Left cardiac atrium (tissue), 4 donors: ENCODE results near the gene DNAH1. TPM values are rescaled to one million over a fixed set of nuclear protein-coding genes. Genes with fewer than 3 reads are reported as not detected.

Source experiments
- ATAC-seq, 2 donors: fragments of 200-7000 bp; cut with Tn5 transposase; one replicate each; pipeline ENCODE4 v1.9.1; 2020; ENCODE audit warnings: mild to moderate bottlenecking in 2 of 2, moderate library complexity in 2 of 2
- DNase-seq: peaks from one replicate; pipeline ENCODE4 v3.0.0-alpha.2; 2020
- intact Hi-C, 2 donors: fragments of 100-400 bp; cut with DNase I; formaldehyde crosslinking; loops; one replicate each; pipeline versions ENCODE4 v1.14.1 to v1.15.1; 2022 to 2023
- total RNA-seq, 2 donors: library from RNA; stranded (reverse); fragmentation: NEBNext Ultra II Directional; extraction: Animal tissue kit (Norgen Biotek cat#: 25700); gene quantifications; one replicate each; pipeline ENCODE4 v1.2.1, GENCODE V29; 2021
- donor health status: DM: no; HTN: yes; CAD: no.
- donor health status: DM: no; HTN: yes; CAD: no; lungs with severe emphysema.
- donor health status: DM: yes; HTN: yes; CAD: no.
- donor health status: Dilated cardiomyopathy.

Gene DNAH1
- total RNA-seq, 2 donors from 2014 or later: 3.3 to 4.4 TPM

DNA sequence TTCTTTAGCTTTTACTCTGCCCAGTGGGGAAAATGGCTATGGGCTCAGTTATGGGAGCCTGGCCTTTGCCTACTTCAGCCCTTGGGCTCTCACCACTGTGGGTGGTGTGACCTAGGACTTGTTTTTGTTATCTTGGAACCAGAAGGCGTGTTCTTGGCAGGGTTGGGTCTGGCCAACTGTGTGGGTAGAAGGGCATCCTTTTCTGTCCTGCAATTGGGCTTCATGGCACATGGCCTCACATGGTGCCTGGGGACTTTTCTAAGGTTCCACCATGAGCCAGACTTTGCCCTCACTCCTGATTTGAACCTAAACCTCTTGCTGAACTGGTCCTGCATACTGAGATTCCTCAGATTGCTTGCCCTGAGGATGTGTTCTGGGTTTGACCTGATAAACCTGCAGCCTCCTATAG is 26.8 kb upstream of the DNAH1 start:
- ATAC-seq (peak in 1 of 2 donors; percentile 10), DNase-seq (no peak)
- intact Hi-C loops: no loop called here

DNA sequence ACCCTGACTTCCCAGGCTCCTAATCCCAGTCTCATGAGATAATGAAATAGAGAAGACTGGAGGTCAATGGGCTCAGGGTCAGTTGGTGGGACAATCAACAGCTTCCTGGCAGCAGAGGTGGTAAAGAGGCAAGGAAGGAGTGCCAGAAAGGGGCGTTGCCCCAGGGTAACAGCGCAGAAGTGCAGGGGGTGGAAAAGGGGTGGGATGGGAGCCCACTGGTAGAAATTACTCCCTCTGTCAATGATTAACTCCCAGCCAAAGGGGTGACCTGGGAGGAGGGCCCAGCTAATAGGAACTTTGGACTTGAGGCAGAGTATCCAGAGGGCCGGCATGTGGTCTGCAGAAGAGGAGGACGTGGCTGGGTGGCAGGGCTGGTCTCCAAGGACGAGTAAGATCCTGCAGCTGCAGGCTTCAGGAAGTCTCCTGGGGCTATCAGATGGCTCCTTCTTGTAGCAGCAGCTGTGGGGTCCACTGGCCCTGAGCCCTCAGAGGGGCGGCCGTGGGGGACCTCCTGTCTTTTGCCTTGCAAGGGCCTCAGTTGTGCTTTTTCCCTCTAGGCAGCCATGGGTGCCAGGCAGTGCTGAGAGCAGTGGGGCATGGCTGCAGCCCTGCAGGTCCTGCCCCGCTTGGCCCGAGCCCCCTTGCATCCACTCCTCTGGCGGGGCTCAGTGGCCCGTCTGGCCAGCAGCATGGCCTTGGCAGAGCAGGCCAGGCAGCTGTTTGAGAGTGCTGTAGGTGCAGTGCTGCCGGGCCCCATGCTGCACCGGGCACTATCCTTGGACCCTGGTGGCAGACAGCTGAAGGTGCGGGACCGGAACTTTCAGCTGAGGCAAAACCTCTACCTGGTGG is 26.1 kb upstream of the DNAH1 start:
- DNase-seq: no peak
- peak in 1 of 2 donors; percentile 9 for ATAC-seq
- intact Hi-C loops: loop anchor here in 1 of 2 donors (5.0 kb wide), 1 partner anchor 52 kb away; no protein-coding TSS in a partner anchor

DNA sequence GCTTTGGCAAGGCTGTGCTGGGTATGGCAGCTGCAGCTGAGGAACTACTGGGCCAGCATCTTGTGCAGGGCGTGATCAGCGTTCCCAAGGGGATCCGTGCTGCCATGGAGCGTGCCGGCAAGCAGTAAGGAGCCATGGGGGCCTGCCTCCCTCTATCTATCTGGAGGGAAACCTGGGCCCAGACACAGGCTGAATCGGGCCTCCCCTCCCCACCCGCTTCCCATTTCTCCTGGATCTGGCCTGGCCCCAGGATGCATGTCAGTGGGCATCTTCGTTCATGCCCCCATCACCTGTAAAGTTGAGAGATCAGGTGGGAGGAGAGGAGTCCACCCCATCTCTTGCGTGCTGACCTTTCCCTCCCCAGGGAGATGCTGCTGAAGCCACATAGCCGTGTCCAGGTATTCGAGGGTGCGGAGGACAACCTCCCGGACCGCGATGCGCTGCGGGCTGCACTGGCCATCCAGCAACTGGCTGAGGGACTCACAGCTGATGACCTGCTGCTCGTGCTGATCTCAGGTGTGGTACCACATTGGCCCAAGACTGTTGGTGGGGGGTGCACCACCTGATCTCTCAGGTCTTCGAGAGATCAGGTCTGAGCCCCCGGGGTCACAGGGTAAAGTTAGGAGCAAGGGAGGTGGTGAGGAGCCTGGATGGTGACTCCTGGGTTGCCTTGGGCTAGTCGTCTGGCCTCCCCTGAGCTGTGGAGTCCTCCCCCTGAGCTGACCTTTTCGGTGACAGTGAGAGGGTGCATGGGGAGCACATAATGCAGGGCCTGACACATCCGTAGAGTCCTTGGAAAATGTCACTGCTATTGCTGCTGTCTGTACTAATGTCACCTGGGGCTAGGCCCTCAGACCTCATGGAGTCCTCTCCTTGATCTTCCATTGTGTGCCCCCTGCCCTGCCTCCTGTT is 25.3 kb upstream of the DNAH1 start:
- DNase-seq (no peak), ATAC-seq (no peak)
- intact Hi-C loops: loop anchor here (1.0 to 5.0 kb wide), 2 partner anchors 48 to 51 kb away; no protein-coding TSS in a partner anchor

DNA sequence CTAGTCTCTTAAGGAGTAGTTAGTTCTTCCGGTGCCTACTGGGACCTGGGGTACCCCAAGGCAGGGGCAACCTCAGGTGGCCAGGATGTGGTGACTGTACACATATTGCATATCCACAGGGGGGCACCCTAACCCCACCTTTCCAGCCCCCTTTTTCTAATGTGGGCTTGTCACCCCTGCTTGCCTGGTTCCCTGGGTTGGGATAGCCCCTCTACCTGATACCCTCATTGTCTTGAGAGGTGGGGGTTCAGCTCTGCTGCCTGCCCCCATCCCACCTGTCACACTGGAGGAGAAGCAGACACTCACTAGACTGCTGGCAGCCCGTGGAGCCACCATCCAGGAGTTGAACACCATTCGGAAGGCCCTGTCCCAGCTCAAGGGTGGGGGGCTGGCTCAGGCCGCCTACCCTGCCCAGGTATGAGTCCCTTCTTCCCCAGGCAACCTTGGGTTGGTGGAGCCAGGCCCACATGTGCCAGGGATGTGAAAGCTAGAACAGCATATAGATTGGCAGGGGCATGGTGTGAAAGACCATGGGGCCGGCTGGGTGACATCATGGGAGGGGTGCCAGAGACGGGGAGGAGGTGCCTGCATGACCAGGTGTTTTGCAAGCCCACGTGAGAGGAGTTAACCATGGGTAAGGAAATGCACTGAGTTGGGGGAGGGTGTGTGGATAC is 24.5 kb upstream of the DNAH1 start:
- DNase-seq: no peak
- intact Hi-C loops: loop anchor here (1.0 to 5.0 kb wide), 2 partner anchors 48 to 51 kb away; no protein-coding TSS in a partner anchor
- ATAC-seq: no peak

DNA sequence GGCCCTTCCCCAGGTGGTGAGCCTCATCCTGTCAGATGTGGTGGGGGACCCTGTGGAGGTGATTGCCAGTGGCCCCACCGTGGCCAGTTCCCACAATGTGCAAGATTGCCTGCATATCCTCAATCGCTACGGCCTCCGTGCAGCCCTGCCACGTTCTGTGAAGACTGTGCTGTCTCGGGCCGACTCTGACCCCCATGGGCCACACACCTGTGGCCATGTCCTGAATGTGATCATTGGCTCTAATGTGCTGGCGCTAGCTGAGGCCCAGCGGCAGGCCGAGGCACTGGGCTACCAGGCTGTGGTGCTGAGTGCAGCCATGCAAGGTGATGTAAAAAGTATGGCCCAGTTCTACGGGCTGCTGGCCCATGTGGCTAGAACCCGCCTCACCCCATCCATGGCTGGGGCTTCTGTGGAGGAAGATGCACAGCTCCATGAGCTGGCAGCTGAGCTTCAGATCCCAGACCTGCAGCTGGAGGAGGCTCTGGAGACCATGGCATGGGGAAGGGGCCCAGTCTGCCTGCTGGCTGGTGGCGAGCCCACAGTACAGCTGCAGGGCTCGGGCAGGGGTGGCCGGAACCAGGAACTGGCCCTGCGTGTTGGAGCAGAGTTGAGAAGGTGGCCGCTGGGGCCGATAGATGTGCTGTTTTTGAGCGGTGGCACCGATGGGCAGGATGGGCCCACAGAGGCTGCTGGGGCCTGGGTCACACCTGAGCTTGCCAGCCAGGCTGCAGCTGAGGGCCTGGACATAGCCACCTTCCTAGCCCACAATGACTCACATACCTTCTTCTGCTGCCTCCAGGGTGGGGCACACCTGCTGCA is 23.7 kb upstream of the DNAH1 start:
- DNase-seq (no peak), ATAC-seq (no peak)
- intact Hi-C loops: loop anchor here in 1 of 2 donors (5.0 kb wide), 1 partner anchor 50 kb away; no protein-coding TSS in a partner anchor

DNA sequence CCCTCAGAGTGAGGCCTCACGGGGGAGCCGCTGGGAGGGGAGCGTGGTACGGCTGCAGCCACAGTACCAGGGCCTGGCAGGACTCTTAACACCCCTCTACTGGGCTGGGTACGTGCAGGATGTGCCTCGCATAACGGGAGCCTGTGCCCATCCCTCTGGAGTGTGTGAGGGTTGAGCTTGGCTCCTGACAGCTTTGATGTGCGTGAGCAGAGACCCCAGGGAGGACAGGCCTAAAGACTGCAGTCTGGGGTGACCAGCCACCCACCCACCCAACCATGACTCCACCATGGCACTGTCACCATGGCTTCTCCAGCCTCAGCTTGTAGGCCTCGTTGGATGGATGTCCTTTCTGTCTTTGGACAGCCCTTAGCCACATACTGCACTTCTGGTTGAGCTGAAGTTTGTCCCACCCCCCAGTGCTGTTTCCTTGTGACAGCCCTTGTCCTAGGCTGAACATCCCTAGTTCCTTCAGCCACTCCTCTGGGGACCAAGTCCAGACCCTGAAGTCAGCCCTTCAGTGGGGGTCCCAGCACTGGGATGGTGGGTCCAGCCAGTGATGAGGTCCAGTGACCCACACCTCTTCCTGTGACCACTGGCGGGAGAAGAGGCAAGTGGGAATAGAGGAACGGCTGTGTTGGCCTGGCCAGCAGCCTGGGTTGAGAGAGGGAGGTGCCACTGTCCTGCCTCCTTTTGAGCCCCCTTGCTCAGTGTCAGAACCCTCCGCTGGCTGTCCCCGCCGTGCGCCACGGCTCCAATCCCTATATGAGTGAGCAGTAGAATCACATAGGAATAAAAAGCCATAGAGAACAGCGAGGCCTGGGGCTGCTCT is 22.4 kb upstream of the DNAH1 start:
- DNase-seq (no peak), ATAC-seq (no peak)
- intact Hi-C loops: loop anchor here in 1 of 2 donors (5.0 kb wide), 1 partner anchor 49 kb away; no protein-coding TSS in a partner anchor

DNA sequence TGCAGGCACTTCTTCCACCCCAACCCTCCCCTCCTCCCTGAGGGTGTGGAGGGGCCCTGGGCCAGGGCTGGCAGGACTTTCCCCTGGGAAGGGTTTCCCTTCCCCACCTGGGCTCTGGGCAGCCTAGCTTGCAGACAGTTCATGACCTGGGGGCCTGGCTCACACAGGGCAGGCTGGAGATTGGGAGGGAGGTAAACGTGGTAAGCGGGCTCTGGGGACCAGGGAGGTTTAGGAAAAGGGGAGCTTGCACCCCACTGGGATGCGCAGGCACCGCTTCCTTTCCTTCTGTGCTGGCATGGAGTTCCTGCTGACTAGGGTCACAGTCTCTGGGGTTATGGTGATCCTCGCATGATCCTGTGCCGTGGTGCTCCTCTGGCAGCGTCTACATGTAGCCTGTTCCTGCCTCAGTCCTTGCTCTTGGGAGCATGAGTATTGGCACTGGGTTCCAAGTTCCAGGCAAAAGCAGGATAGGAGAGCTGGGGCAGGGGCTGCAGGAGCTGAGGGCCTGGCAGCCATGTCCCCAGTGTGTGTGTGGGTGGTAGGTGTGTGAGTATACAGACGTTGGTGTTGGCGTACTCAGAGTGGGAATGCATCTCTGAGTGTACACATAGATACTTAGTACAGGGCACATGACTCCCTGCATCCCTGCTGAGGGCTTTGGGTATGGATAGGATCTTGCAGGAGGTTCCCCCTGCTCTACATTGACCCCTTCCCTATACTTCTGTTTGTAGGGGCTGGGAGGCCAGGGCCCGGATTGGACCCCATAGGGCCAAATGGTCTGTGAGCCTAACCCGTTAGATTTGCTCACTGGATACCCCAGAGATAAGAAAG is 21.6 kb upstream of the DNAH1 start:
- intact Hi-C loops: loop anchor here in 1 of 2 donors (5.0 kb wide), 1 partner anchor 48 kb away; no protein-coding TSS in a partner anchor
- ATAC-seq (no peak), DNase-seq (no peak)

DNA sequence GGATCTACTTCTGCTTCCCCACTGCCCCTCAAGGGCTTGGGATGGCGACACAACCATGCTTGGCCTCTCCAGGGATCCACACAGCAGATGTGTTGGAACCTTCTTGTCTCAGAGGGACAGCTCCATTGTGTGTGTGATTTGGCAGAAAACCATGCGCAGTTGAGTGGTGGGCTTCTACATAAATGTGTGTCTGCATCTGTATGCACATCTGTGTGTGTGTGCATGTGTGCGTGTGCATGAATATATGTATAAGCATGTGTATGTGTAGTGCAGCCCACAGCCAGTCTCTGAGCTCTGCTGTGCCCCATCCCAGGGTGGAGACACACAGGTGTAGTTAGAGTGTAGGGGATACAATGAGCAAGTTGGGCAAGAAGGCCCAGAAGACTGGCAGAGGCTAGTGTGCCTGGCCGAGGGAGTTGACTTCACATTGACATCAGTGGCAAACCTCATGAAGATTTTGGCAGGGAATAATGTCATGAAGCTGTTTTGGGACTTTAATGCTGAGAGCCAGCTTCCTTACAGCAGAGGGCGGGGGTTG is 20.4 kb upstream of the DNAH1 start:
- intact Hi-C loops: no loop called here
- no peak for DNase-seq
- ATAC-seq: no peak

DNA sequence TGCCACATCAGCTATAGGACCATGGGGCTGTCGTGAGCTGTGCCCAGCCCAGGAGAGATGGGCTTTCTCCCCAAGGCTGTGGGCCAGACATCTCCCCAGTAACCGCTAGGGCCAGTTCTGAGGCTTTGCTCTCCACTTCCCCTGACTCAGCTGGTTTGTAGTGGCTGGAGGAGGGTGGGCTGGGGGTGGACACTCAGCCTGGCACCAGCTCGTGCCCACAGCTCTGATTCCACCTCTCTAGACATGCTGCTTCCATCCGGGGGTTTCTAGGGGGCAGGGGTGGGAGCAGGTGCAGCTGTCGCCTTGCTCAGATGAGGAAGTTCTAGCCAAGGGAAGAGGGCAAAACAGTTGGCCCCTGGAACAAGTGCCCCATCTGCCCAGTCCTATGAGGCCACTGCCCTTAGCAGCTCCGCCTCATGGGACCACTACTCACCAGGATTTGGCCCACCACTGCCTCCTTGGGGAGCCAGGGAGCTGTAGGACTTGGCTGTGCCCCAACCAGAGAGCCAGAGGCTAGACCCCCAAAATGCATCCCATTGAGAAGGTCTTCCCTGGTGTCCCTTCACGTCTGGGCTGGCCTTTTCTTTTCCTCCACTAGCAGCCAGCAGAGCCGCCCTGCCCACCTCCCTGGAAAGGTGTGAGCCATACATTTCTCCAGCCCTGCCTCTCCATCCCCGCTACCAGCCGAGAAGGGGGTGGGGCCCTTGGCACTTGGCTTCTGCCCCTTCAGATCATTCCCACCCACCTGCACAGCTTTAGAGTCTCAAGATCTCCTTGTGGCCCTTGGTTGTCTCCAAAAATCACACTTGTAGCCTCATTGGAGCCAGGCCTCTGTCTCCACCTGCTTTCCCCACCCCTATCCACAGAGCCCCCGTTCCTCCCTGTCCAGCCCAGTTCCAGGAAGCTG is 18.6 kb upstream of the DNAH1 start:
- ATAC-seq: no peak
- no peak for DNase-seq
- intact Hi-C loops: no loop called here

DNA sequence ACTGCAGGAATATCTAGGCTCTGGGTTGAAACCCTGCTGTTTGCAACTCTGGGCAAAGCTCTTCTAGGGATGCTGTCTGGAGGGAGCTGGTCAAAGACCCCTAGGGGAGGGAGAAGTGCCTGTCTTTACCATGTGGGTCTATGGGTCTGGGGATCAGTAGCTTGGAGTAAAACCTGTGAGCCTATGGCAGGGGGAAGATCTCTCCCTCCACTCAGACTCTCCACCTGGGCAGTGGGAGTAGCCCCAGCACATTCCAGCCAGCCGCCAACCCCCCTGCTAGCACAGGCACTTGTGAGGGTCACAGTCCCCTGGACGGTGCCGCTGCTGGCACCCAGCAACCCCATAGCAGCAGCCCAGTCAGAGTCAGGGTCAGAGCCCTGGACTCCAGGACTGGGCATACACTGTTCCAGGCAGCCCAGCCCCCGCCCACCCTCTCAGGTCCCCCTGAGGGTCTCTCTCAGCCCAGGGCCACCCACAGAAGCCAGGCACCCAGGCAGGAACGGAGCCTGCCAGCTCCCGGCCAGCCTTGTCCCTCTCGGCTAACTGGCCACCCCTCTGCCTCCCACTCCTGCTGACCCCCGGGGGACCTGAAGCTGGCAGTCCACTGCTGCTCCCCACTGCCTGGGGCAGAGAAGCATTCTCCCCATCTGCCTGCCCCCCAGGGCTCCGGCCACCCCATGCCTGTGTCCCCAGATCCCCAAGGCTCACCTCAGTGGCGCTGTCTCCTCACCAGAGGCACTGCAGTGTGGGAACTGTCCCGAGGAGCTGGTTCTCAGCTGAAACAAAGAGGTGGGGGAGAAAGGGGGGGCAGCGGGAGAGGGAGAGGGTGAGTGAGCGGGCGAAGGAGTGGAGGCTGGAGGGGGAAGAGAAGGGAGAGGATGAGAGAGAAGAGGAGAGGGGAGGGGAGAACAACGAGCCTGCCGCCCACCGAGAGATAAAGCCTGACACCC is 17.7 kb upstream of the DNAH1 start:
- no peak for ATAC-seq
- intact Hi-C loops: no loop called here
- DNase-seq: no peak

DNA sequence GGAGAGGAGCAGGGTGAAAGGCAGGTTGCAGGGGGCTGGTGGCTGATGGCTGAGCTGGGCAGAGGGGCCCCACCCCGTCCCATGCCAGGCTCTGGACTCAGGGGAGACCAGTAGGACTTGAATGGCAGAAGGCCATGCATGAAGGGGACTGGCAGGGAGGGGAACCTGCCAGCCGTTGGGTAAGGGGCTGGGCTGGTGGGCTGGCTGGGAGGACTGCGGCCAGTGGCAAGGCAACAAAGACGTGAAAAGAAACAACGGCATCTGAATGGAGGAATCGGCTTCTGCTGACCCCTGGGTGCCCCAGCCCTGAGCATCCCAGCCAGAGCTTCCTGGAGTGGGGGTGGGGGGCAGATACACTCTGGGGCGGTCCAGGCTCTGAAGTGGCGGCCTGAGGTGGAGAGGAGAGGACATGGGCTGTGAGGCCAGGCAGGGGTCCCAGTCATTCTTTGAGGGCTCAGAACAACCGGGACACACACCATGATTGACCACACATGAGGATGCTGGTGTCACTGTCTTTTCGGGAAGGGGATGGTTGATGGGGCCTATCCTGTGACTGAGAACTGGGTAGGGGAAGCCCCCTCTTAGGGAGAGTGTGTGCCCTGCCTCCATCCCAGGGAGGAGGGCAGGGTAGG is 16.8 kb upstream of the DNAH1 start:
- ATAC-seq (peak in 1 of 2 donors; percentile 18), DNase-seq (no peak)
- intact Hi-C loops: no loop called here

DNA sequence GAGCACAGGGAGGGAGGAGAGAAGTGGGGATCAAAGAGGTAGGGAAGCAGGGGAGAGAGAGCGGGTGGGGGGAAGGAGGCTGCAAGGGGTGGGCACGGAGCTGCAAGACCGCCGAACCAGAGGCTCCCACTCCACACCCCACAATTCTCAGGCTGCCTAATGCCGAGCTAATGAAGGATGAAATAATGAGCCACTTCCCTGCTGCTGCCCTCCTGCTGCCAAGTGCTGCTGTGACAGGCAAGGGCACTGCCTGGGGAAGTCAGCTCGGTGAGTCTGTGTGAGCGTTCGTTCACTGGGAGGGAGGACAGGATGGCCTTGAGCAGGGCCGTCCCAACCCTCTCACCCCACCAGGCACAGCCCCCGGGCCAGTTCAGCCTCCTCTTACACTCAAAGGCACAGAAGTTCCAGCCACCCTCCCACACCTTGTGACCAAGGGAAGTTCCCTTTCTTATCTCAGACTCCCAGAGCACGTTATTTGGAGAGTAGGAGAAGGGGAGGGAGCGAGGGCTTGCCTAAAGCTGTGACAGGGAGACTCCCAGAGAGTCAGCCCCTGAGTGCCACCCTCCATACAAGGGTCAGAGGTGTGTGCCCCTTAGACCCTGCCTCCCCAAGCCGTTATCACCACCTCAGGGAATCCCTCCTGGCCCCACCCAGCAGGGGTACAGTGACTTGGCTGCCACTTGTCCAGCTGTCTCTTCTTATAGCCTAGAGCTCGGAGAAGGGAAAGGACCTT is 16.1 kb upstream of the DNAH1 start:
- intact Hi-C loops: no loop called here
- peak; percentile 77 for ATAC-seq
- peak; percentile 63 for DNase-seq
